K562 (cell line): ENCODE measurements around the gene CT45A9. TPM values are rescaled to one million over a fixed set of nuclear protein-coding genes. Genes with fewer than 3 reads are reported as not detected.

Experiments used
- BRCA1 ChIP-seq, 2 experiments: fragments of 450-650 bp in 1 of 2; sonication (generic) in 1 of 2; formaldehyde crosslinking in 1 of 2; IDR thresholded peaks; 2 replicates each; pipeline versions ENCODE4 v1.5.0 to v1.6.1; 2017 to 2020; ENCODE audit warnings: mild to moderate bottlenecking in 1 of 2, missing genetic modification reagents in 1 of 2
- E2F3 ChIP-seq: fragments of 250-450 bp; sonication (Bioruptor Pico); IDR thresholded peaks from 2 replicates; pipeline ENCODE4 v1.4.0; 2020; ENCODE audit warnings: mild to moderate bottlenecking
- EP400 ChIP-seq: fragments of 450-650 bp; IDR thresholded peaks from 2 replicates; pipeline ENCODE4 v1.6.1; 2017; ENCODE audit warnings: antibody characterized with exemption, mild to moderate bottlenecking, moderate library complexity
- ERF ChIP-seq: fragments of 450-650 bp; formaldehyde crosslinking; IDR thresholded peaks from 2 replicates; pipeline ENCODE4 v1.4.0; 2020; ENCODE audit warnings: mild to moderate bottlenecking, mixed read lengths
- GTF2F1 ChIP-seq: IDR thresholded peaks from 2 replicates; pipeline ENCODE4 v1.6.1; 2011; ENCODE audit warnings: low read depth, low read length, improper control_type of control experiment
- HDAC2 ChIP-seq: fragments of 450-650 bp; IDR thresholded peaks from 2 replicates; pipeline ENCODE4 v1.6.1; 2016; ENCODE audit warnings: mild to moderate bottlenecking
- KAT7 ChIP-seq: sonication (generic); formaldehyde crosslinking; IDR thresholded peaks from 2 replicates; pipeline ENCODE4 v1.8.0; 2022; ENCODE audit warnings: missing genetic modification reagents, mild to moderate bottlenecking, borderline replicate concordance
- KLF16 ChIP-seq: IDR thresholded peaks from 2 replicates; pipeline ENCODE4 v1.6.1; 2016; ENCODE audit warnings: antibody characterized with exemption
- RBM34 ChIP-seq: fragments of 200-400 bp; formaldehyde crosslinking; IDR thresholded peaks from 2 replicates; pipeline ENCODE4 v1.6.1; 2018; ENCODE audit warnings: low read length, borderline replicate concordance; ENCODE audit not compliant: insufficient read depth
- REST ChIP-seq, 2 experiments: fragments of 450-650 bp; formaldehyde crosslinking in 1 of 2; IDR thresholded peaks; 2 replicates each; pipeline versions ENCODE4 v1.4.0 to v1.6.1; 2014 to 2020; ENCODE audit warnings: mild to moderate bottlenecking in 2 of 2, borderline replicate concordance in 1 of 2, low read depth in 1 of 2
- SIX5 ChIP-seq, 2 experiments: IDR thresholded peaks; 2 replicates each; pipeline ENCODE4 v1.6.1; 2011; ENCODE audit warnings: low read length in 2 of 2, borderline replicate concordance in 1 of 2, low read depth in 1 of 2, mild to moderate bottlenecking in 1 of 2, moderate library complexity in 1 of 2; ENCODE audit not compliant: insufficient read depth in 1 of 2
- YY1 ChIP-seq, 3 experiments: IDR thresholded peaks; 2 replicates each; pipeline ENCODE4 v1.6.1; 2011; ENCODE audit warnings: low read length in 2 of 3, mild to moderate bottlenecking in 2 of 3, moderate library complexity in 2 of 3, borderline replicate concordance in 1 of 3, control low read depth in 1 of 3, low read depth in 1 of 3; ENCODE audit not compliant: insufficient read depth in 3 of 3, insufficient replicate concordance in 2 of 3, control insufficient read depth in 1 of 3, insufficient read length in 1 of 3; ENCODE audit errors: extremely low read depth in 1 of 3
- ZNF12 ChIP-seq: sonication (generic); formaldehyde crosslinking; IDR thresholded peaks from 2 replicates; pipeline ENCODE4 v1.4.0; 2020; ENCODE audit warnings: mild to moderate bottlenecking, missing genetic modification reagents
- polyA plus RNA-seq, 8 experiments: library from polyadenylated mRNA; depleted of rRNA in 4 of 8; stranded (reverse) in 5 of 8; unstranded in 3 of 8; fragments of >200 nt; fragmentation: Nextera tagmentation in 2 of 8; fragmentation: Illumina TruSeq in 1 of 8; extraction: Ambion mirVana in 2 of 8; extraction: Trizol in 1 of 8; gene quantifications; 2 replicates each; pipeline versions ENCODE4 v1.2.1 to v1.2.3, GENCODE V29; 2011 to 2014; ENCODE audit warnings: inconsistent platforms in 1 of 8, missing spikeins in 1 of 8
- total RNA-seq, 7 experiments: library from RNA; depleted of rRNA in 6 of 7; stranded (reverse); fragments of >200 nt in 6 of 7; fragmentation: Illumina TruSeq in 2 of 7; extraction: Trizol in 2 of 7; gene quantifications; 2 replicates each; pipeline versions ENCODE4 v1.2.1 to v1.2.3, GENCODE V29; 2011 to 2021; ENCODE audit warnings: low replicate concordance in 1 of 7
- TF ChIP-seq, protein P1 (sequence below), 2 experiments: fragments of 450-650 bp in 1 of 2; IDR thresholded peaks; 2 replicates each; pipeline ENCODE4 v1.6.1; 2011 to 2017; ENCODE audit warnings: low read depth in 2 of 2, antibody characterized with exemption in 1 of 2, borderline replicate concordance in 1 of 2, low read length in 1 of 2, mild to moderate bottlenecking in 1 of 2, mixed read lengths in 1 of 2; ENCODE audit not compliant: control insufficient read depth in 1 of 2

The CT45A9 gene
- total and polyA plus RNA-seq, 9 of the 15 experiments (the other 6 are each of a cell fraction or from before 2014, with no cell fraction given) = 6.5 to 27.7 (median 9.6) TPM; not detected in 4

DNA sequence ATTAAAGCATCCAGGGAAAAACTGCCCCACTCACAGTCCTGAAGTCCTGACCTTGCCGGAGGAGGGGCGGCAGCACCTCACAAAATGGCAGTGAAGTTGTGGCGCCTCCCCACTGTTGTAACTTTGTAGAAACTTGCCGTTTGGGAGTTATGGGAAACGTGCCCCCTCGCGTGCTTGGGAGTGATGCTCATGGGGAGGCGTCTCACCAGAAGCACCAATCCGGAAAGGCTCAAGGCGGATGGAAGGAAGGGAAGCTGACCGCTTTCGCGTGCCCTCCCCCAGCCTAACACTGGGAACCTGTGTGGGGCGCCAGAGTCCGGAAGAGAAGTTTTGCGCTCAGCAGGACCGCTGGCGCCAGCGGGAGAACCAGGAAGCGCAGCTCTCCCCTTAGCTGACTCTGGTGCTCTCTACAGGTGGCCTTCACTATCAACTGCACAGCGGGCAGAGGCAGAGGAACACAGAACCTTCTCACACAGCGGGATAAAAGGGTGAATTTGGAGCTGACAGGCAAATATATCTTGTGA is 21.7 kb upstream of the CT45A9 start, which contains the start of the genes CT45A10 and SAGE1 (continued):
- TF ChIP-seq REST (IDR thresholded peaks at IDR 0.05; ENCODE audit: borderline replicate concordance) (peak; percentile 71), REST (CRISPR knock-in tag; IDR thresholded peaks at IDR 0.05; ENCODE audit: low read depth) (no peak), SIX5 (IDR thresholded peaks at IDR 0.05; ENCODE audit: borderline replicate concordance in 1 of 2, insufficient read depth in 1 of 2, low read depth in 1 of 2, low read length in 2 of 2) (no peak), GTF2F1 (peak; percentile 27; the same call in 1 of the 2 replicates), KAT7 (CRISPR knock-in tag) (peak; percentile 88; the same call in 1 of the 2 replicates), HDAC2 (peak; percentile 72; the same call in 1 of the 2 replicates), BRCA1 (IDR thresholded peaks at IDR 0.05) (no peak), BRCA1 (CRISPR knock-in tag; IDR thresholded peaks at IDR 0.05) (no peak), KLF16 (peak; percentile 8; the same call in 1 of the 2 replicates), RBM34 (no peak), ZNF12 (CRISPR knock-in tag) (no peak), ERF (CRISPR knock-in tag) (no peak), YY1 (IDR thresholded peaks at IDR 0.05; ENCODE audit: borderline replicate concordance in 1 of 3, control insufficient read depth in 1 of 3, extremely low read depth in 1 of 3, insufficient read depth in 3 of 3, insufficient read length in 1 of 3, insufficient replicate concordance in 2 of 3, low read depth in 1 of 3, low read length in 2 of 3) (peak in 2 of 3 experiments; percentile 63 to 87), EP400 (peak; percentile 92), E2F3 (0 out of 2 replicates have a peak, but pooled peaks have one; percentile 44)
- TF ChIP-seq, protein P1, sequence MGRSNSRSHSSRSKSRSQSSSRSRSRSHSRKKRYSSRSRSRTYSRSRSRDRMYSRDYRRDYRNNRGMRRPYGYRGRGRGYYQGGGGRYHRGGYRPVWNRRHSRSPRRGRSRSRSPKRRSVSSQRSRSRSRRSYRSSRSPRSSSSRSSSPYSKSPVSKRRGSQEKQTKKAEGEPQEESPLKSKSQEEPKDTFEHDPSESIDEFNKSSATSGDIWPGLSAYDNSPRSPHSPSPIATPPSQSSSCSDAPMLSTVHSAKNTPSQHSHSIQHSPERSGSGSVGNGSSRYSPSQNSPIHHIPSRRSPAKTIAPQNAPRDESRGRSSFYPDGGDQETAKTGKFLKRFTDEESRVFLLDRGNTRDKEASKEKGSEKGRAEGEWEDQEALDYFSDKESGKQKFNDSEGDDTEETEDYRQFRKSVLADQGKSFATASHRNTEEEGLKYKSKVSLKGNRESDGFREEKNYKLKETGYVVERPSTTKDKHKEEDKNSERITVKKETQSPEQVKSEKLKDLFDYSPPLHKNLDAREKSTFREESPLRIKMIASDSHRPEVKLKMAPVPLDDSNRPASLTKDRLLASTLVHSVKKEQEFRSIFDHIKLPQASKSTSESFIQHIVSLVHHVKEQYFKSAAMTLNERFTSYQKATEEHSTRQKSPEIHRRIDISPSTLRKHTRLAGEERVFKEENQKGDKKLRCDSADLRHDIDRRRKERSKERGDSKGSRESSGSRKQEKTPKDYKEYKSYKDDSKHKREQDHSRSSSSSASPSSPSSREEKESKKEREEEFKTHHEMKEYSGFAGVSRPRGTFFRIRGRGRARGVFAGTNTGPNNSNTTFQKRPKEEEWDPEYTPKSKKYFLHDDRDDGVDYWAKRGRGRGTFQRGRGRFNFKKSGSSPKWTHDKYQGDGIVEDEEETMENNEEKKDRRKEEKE (IDR thresholded peaks at IDR 0.05; ENCODE audit: borderline replicate concordance in 1 of 2, control insufficient read depth in 1 of 2, low read depth in 2 of 2, low read length in 1 of 2) = no peak
